ENCODE data around the gene VGLL2. TPM values are rescaled to one million over a fixed set of nuclear protein-coding genes. Genes with fewer than 3 reads are reported as not detected.

VGLL2 gene
- total RNA-seq, 1 donor from 2014 or later: not detected

DNA sequence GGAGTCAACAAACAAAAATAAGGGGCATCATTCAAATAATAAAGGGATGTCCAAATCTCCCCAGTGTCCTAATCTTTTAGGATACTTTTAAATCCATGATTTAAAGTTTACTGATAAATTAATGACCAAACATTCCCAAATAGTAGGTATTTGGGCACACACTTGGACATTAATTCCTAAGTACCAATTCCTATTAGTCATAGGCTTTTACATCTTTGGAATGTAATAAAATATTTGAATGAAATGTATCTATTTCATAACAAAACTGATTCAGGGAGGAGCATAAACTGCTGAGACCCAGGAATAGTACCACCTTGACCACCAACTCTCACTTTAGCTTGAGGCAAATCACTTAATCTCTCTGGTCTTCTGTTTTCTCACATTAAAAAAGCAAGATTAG is 44.3 kb downstream of the VGLL2 start:
- intact Hi-C loops (cut with micrococcal nuclease): loop anchor here (10.0 kb wide), 1 partner anchor 325 kb away; no protein-coding TSS in a partner anchor

DNA sequence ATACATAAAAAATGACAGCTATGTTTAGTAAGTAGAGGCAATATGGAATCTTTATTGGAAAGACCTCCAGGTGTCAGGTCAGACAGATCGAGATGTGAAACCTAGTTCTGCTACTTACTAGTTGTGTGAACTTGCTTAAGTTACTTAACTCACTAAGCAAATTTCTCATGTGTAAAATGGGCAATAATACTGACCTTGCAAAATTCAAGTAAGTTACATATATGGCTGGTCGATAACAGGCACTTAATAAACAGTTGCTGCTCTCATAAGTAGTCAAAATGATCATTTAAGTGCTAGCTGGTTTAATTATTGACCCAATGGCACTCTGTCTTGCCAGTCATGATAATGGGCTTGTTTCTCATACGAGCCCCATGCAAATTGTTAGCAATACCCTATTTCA is 46.0 kb downstream of the VGLL2 start:
- intact Hi-C loops (cut with micrococcal nuclease): loop anchor here (10.0 kb wide), 1 partner anchor 327 kb away; no protein-coding TSS in a partner anchor

DNA sequence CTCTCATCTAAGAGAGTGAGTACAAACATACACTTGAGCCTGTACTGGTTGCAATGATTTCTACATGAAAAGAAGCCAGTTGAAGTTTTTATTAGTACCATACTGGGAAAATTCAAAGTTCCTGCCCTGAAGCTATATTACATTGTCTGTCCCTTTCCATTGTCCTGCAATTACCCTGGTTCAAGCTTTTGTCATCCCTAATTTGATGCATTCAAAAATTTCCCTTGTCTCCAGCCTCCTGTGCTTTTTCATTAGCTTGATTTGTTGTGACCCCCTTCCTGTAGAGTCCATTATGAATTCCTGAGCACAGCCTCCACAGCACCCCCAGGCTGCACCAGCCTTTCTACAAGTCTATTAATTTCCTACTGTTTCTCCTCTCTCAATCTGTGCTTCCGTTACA is 46.4 kb downstream of the VGLL2 start:
- intact Hi-C loops (cut with micrococcal nuclease): loop anchor here (10.0 kb wide), 1 partner anchor 327 kb away; no protein-coding TSS in a partner anchor

DNA sequence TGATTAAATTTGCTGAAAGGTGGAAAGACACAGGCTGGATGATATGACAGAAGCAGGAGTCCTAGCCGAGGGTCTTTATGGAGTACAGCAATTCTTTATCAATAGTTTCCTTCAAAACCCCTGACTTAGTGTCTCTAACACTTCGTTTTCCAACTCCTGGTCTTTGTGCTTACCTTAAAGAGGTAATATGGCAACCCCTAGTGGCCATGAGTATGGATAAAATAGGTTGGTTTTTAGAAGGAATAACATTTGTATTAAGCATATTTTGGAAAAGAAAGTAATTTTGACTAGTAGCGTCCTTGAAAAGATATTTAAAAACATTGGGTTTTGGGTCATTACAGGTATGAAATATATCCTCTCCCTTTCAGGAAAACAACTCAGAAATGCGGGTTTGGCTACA is 51.9 kb downstream of the VGLL2 start:
- intact Hi-C loops (cut with micrococcal nuclease): loop anchor here (10.0 kb wide), 1 partner anchor 332 kb away; no protein-coding TSS in a partner anchor

Other genes starting within 250 kb of the VGLL2 start
- not detected in 2 replicates for gene ROS1, start 160.4 kb downstream of the VGLL2 start, total RNA-seq
- 4.3 and 5.3 TPM in 2 replicates for gene DCBLD1, start 217.1 kb downstream of the VGLL2 start, total RNA-seq

Data from T-helper 2 cell treated with Interferon-gamma antibody and Interleukin-4, amounts not matched to agents 100 ng/mL and 5 ng/mL, for 36 hours (primary cell).